ENCODE results near the gene TENM4.
A peak's percentile ranks its signal among the peaks of the same experiment; 100 is the strongest.
"Not testable (repeated sequence)": the region's sequence is repeated elsewhere in the genome, so short reads cannot be mapped to it uniquely, and the experiment has no call there.

The TENM4 gene

DNA sequence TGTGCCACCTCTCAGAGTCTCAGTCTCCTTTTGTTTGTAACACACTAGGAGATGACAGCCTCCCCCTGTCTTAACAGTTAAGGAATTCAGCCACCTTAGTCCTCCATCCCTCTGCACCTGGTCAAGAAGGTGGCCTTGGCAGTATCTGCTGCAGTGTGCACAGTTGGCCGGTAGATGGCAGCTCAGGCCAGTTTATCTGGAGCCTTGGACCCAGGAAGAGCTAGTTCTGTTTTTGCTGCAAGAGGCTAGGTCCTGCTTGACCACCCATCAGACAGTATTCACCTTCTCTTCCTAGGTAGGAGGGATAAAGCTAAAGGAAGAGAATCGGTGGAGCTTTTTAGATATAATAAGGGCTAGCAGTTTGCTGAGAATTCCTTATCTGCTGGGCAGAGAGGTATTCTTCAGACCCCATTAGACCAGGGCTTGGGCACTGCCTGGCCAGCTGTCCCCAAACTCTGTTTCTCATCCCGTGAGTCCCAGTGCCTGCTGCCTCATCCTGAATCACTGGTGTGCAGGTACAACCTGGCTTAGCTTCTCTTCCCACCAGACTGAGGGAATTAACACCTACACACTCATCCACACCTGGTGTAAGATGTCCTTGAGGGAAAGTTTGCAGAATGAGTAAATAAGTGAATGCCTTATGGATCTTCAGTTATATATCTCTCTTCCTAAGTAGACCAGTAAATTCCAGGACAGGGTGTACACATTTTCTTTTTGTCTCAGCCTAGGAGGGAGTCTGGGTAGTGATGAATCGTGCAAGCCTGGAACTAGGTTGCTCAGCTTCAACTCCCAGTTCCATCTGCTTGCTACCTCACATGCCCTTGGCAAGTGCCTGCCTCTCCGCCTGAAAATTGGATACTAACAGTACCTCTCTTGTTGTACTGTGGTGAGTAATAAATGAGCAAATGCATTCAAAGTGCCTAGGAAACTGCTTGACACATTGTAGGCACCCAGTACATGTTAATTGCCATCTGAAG is 795.3 kb downstream of the TENM4 start:
- DNase-seq (ENCODE audit: low read depth in 2 of 2) = peak in 1 of 2 donors; percentile 16

DNA sequence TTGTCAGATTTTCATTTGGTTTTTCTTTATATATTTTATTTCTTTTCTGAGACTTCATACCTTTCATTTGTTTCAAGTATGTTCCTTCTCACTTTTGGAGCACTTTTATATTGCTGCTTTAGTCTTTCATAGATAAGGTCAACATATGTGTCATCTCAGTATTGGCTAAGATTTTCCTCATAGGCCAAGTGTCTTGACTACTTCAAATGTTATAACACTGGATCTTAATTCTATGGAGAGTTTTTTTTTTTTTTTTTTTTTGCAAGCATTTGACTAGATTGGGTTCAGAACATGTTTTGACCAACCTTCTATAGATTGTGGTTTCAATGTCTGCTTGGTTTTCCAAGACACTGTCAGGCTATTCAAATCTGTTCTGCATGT is 797.2 kb downstream of the TENM4 start:
- no peak for DNase-seq (ENCODE audit: low read depth in 2 of 2)

DNA sequence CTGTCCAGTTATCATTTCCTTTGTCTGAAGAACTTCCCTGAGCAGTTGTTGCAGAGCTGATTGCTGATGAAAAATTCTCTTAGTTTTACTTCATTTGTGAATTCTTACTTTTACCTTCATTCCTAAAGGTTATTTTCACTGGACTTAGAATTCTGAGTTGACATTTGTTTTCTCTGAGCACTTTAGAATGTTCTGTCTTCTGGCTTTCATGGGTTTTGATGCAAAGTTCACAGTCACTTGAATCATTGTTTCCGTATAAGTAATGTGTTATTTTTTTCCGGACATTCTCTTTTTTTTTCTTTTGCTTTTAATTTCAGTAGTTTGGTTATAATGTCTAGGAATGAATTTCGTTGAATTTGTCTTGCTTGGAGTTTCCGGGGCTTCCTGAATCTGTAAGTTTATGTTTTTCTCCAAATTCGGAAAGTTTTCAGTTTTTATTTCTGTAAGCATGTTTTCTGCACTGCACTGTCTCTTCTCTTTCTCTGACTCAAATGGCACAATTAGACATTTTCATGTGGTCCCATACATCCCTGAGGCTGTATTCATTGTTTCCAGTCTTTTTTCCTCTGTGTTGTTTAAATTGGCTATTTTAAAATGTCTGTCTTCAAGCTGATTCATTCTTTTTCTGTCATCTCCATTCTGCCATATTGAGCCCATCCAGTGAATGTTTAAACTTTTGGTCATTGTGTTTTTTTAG is 797.7 kb downstream of the TENM4 start:
- no peak for DNase-seq (ENCODE audit: low read depth in 2 of 2)

DNA sequence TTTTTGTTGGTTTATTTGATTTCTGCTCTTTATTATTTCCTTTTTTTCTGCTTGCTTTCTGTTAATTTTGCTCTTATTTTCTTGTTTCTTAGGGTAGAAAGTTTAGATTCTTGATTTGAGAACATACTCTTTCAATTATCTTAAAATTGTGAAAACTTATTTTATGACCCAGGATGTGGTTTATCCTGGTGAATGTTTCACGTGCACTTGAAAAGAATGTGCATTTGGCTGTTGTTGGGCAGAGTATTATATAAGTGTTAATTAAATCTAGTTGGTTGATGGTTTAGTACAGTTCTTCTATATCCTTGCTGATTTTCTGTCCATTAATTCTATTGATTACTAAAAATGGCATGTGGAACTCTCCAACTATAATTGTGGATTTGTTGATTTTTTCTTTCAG is 799.3 kb downstream of the TENM4 start:
- DNase-seq (ENCODE audit: low read depth in 2 of 2) = no peak

DNA sequence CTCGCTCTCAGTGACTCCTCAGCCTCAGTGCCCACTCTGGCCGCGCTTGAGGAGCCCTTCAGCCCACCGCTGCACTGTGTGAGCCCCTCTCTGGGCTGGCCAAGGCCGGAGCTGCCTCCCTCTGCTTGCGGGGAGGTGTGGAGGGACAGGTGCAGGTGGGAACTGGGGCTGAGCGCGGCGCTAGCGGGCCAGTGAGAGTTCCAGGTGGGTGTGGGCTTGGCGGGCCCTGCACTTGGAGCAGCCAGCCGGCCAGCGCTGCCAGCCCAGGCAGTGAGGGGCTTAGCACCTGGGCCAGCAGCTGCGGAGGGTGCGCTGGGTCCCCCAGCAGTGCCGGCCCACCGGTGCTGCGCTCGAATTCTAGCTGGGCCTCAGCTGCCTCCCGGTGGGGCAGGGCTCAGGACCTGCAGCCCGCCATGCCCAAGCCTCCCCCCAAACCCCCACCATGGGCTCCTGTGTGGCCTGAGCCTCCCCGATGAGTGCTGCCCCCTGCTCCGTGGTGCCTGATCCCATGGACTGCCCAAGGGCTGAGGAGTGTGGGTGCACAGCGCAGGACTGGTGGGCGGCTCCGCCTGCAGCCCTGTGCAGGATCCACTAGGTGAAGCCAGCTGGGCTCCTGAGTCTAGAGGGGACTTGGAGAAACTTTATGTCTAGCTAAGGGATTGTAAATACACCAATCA is 802.0 kb downstream of the TENM4 start:
- no peak for DNase-seq (ENCODE audit: low read depth in 2 of 2)

DNA sequence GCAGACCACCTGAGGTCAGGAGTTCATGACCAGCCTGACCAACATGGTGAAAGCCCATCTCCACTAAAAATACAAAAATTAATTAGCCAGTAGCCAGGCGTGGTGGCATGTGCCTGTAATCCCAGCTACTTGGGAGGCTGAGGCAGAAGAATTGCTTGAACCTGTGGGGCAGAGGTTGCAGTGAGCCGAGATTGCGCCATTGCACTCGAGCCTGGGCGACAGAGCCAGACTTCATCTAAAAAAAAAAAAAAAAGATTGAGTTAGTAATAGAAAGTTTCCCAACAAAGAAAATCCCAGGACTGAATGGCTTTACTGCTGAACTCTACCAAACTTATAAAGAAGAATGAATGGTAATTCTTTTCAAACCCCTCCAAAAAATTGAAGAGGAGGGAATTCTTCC is 803.3 kb downstream of the TENM4 start:
- not testable (repeated sequence) for DNase-seq (ENCODE audit: low read depth in 2 of 2)

GRCh38 chr11:78635814-78636506 is 804.9 kb downstream of the TENM4 start:
- DNase-seq (ENCODE audit: low read depth in 2 of 2) = no peak

GRCh38 chr11:78633516-78634310 is 807.1 kb downstream of the TENM4 start:
- DNase-seq (ENCODE audit: low read depth in 2 of 2) = no peak

DNA sequence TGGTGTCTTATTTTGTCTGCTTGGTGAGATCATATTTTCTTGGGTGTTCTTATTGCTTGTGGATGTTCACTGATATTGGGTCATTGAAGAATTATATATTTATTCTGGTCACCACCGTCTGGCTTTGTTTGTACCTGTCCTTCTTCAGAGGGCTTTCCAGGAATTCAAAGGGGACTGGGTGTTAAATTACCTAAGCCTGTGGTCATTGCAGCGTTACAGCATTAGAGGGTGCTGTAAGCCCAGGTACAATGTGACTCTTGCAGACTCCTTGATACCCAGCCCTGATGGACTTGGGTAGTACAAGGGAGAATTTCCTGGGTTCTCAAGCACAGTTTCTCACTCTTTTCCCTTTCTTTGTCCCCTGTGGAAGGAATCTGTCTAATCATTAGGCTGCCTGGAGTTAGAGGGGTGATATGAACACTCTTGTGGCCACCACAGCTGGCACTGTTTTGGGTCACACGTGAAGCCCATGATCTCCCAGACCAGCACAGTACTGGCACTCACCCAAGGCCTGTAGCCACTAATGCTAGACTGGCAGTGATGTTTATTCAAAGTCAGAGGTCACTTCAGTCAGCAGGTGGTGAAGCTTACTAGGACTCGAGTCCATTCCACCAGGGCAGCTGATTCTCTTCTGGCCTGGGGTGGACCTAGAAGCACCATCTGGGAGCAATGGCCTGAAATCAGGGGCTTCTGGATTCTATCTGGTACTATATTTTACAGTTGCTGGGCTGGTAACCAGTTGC is 810.1 kb downstream of the TENM4 start:
- no peak for DNase-seq (ENCODE audit: low read depth in 2 of 2)

- no peak for DNase-seq (ENCODE audit: low read depth in 2 of 2)
These were observed 810.7 kb downstream of the TENM4 start for GRCh38 chr11:78630155-78630554.

DNA sequence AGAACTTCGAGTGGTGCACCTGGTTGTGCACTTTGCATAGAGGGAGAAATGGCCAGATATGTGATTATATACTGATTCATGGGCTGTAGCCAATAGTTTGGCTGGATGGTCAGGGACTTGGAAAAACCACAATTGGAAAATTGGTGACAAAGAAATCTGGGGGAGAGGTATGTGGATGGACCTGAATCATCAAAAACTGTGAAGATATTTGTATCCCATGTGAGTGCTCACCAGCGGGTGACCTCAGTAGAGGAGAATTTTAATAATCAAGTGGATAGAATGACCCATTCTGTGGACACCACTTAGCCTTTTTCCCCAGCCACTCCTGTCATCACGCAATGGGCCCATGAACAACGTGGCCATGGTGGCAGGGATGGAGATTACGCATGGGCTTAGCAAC is 818.2 kb downstream of the TENM4 start:
- DNase-seq (ENCODE audit: low read depth in 2 of 2) = no peak

- DNase-seq (ENCODE audit: low read depth in 2 of 2) = no peak
These were observed 820.7 kb downstream of the TENM4 start for GRCh38 chr11:78620159-78620558.

DNA sequence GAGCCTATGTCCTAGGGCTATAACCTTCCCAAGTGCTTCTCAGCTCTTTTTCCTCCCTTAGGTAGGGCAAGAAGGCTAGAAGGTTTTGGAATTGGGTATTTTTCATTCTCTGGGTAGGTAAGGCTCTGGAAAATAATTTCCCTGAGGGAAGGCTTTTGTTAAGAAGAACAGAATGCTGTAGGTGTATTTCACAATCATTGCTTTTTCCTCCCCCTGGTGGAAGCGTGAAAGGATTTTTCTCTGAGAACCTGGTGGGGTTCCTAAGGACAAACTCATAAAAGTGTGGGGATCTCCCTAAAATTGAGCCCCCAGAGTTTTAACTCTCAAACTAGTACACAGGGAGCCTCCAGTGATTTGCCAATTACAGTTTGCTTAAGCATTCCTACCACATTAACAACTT is 825.1 kb downstream of the TENM4 start:
- DNase-seq (ENCODE audit: low read depth in 2 of 2) = no peak

DNA sequence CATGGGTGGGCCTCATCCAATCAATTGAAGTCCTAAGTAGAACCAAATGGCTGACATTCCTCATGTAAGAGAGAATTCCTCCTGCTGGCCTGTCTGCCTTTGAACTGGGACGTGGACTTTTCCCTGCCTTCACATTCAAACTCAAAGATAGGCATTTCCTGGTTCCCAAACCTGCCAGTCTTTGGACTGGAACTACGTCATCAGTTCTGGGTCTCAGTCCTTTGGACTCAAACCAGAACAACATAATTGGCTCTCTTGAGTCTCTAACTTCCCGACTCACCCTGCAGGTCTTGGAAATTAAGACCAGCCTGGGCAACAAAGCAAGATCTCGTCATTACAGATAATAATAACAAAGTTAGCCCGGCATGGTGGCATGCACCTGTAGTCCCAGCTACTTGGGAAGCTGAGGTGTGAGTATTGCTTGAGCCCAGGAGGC is 827.4 kb downstream of the TENM4 start:
- no peak for DNase-seq (ENCODE audit: low read depth in 2 of 2)

GRCh38 chr11:78612721-78613377 is 828.0 kb downstream of the TENM4 start:
- DNase-seq (ENCODE audit: low read depth in 2 of 2) = no peak

- not testable (repeated sequence) for DNase-seq (ENCODE audit: low read depth in 2 of 2)
These were observed 831.5 kb downstream of the TENM4 start for GRCh38 chr11:78609321-78609720.

GRCh38 chr11:78607696-78608095 is 833.1 kb downstream of the TENM4 start:
- DNase-seq (ENCODE audit: low read depth in 2 of 2) = no peak

DNA sequence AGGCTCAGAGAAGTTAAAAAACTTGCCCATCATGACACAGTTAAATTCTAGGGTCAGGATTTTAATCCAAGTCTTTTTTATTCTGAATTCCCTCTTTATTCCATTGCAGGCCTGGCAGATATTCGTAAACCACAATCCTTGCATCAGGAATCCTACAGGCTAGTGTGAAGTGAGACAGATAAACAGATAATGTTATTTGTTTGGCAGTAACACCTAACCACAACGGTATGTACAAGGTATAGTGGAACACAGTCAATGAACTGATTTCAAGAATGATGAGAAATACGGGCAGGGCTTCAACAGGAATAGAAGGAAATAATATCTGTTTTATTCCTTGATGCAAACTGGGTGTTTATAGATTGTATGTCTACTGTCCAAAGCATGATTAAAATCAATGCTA is 834.2 kb downstream of the TENM4 start:
- DNase-seq (ENCODE audit: low read depth in 2 of 2) = no peak

- DNase-seq (ENCODE audit: low read depth in 2 of 2) = no peak
These were observed 835.5 kb downstream of the TENM4 start for GRCh38 chr11:78605296-78605695.

DNA sequence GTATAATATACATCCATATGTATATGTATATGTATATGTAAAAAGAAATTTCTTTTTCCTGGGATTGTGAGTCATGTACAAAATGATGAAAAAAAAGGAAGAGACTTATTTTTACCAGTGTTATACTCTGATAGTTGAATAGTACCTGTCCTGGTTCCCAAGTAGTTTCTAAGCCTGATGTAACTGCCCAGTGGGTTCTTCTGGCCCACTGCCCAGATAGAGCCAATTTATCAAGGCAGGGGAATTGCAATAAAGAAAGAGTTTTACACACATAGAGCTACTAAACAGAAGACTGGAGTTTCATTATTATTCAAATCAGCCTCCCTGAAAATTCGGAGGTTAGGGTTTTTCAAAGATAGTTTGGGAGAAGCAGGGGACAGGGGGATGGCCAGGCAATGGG is 837.0 kb downstream of the TENM4 start:
- DNase-seq (ENCODE audit: low read depth in 2 of 2) = no peak

All from stimulated activated CD8-positive, alpha-beta memory T cell treated with anti-CD3 and anti-CD28 coated beads, Interleukin-7, amount 100 ng/mL, for 4 hours (primary cell).